Nucleus accumbens (tissue), 56 donors: ENCODE measurements around the gene RIPOR3.
"Not testable (repeated sequence)": the region's sequence is repeated elsewhere in the genome, so short reads cannot be mapped to it uniquely, and the experiment has no call there.

Source experiments
- DNase-seq, 56 donors: peaks; one replicate each; lab custom pipeline; 2025; lab: John Stamatoyannopoulos, UW

The RIPOR3 gene

DNA sequence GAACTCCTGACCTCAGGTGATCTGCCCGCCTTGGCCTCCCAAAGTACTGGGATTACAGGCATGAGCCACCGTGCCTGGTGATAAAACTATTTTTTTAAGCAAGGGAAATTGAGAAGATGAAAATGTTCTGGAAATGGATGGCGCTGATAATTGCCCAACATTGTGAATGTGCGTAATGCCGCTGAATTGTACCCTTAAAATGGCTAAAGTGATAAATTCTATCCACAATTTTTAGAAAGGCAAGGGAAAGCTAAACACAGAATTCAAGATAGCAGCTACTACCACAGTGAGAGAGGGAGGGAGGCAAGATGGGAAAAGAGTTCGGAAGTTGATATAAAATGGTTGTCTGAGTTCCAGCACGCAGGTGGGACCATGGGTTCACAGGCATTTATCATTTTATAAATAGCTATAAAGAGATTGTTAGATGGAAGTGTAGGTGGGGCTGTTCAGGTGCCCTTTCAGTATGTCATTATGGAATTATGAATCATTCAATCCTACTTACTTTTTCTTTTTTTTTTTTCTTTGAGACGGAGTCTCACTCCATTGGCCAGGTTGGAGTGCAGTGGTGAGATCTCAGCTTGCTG lies 8.3 kb downstream of the RIPOR3 start:
- DNase-seq = peak in 1 of 56 donors; percentile 35

GRCh38 chr20:50682065-50682464 lies 9.3 kb downstream of the RIPOR3 start:
- DNase-seq = no peak

DNA sequence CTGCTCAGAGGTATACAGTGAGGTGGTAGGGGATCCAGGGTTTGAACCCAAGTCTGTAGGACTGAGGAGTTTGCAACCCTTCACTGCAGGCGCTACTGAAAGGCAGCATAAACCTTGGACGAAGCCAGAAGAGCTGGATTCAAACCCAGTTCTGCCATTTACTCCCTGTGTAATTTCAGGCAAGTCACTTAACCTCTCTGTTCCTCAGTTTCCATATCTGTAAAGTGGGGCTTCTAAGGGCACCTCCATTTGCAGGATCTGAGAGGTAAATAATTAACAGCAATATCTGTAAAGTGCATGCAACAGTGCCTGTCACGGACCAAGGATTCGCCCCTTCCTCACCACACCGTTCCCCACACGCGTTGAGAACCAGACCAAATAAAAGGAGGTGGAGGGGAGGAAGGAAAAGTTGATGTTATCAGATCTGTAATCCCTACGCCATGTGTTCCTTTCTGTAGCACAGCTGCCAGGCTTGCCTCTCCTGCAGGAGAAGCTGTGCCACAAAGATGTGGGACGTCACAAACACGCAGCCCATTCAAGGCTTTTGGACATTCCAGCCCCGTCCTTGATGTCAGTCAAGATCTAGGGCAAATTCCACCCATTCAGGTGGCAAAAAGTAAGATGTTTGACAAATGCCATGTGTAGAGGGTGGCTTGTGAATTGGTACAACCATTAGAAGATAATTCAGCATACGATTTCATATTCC lies 9.8 kb downstream of the RIPOR3 start:
- DNase-seq = no peak

- no peak for DNase-seq
These were observed 11.0 kb downstream of the RIPOR3 start for GRCh38 chr20:50680105-50680960.

GRCh38 chr20:50679753-50680104 lies 11.6 kb downstream of the RIPOR3 start:
- DNase-seq = no peak

GRCh38 chr20:50678169-50678898 lies 13.0 kb downstream of the RIPOR3 start:
- DNase-seq = no peak

GRCh38 chr20:50676858-50677257 lies 14.5 kb downstream of the RIPOR3 start:
- DNase-seq = no peak

GRCh38 chr20:50676377-50676731 lies 15.0 kb downstream of the RIPOR3 start:
- not testable (repeated sequence) for DNase-seq

DNA sequence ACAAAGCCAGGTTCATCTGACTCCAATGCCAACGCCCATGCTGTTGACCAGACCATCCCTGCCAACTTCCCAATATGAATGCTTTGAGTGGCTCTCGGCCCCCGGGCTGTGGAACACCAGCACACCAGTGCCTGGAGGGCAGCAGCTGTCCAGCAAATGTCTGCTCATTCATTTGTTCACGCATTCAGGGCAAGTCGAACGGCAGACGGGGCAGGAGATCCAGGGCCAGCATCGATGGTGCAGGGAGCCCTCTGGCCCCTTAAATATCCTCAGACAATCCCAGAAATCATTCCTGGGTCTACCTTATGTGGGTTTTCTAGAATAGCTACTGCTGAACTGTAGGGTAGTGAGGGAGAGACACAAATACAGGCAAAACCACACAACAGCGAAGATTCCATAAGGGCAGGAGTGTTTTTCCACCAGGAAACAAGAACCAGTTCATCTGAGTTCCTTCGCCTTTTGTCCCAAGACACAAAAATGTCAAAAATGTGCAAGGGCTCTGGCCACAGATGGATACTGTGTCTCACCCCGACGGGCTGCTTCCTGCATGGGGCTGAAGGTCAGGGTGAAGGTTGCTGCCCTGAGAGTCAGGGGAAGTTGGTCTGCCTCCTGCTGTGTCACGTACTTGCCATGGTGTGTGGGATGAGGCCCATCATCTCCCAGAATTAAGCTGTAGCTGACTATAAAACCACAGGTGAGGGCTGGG lies 15.5 kb downstream of the RIPOR3 start:
- DNase-seq = no peak

- DNase-seq = no peak
These were observed 17.1 kb downstream of the RIPOR3 start for GRCh38 chr20:50674138-50674825.

- no peak for DNase-seq
These were observed 17.7 kb downstream of the RIPOR3 start for GRCh38 chr20:50673466-50674137.

DNA sequence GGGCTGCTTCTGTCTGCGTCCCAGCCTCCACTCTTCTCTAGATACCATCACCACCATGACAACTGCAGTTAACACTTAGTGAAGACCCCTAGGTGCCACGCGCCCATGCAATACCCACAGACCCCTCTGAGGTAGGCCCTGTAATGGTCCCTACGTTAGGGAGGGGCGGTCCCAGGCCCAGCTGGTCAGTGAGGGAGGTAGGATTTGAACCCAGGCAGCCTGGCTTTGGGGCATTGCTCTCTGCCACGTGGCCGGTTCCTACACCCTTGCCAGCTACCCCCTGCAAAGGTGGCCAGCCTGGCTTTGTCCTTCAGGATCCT lies 18.2 kb downstream of the RIPOR3 start:
- DNase-seq = no peak

GRCh38 chr20:50672400-50673145 lies 18.8 kb downstream of the RIPOR3 start:
- DNase-seq = no peak

- DNase-seq = no peak
These were observed 19.7 kb downstream of the RIPOR3 start for GRCh38 chr20:50671626-50672025.

GRCh38 chr20:50671010-50671409 lies 20.3 kb downstream of the RIPOR3 start:
- DNase-seq = not testable (repeated sequence)

DNA sequence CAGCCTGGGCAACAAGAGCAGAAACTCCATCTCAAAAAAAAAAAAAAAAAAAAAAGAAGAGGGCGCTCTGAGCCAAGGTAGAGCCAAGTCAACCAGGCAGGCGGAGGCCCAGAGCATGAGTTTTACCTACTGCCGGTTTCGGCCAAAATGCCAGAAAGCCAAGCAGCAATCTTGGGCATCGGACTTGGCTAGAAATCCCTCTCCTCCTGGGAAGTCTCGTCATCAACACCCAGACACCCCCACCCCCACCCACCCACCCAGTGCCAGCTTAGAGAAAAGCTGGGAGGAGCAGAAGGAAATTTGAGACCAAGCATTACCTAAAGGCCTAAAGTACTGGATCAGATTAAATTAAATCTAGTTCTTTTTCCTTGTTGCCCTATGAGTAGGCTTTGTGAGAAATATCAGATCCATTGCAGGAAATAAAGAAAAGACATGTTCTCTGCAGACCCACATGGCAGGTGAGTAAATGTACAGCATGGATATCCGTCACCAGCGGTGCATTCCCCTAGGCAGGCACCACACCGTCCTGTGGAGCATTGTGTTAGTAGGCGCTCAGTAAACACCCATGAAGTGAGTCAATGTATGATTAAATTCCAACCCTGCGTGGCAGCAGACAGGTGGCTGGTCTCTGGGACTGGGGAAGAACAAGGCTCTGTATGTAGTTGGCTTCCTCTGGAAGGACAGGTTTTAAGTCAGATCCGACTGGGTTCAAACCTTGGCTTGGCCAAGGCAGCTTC lies 21.0 kb downstream of the RIPOR3 start:
- no peak for DNase-seq

- DNase-seq = no peak
These were observed 22.5 kb downstream of the RIPOR3 start for GRCh38 chr20:50668798-50669197.

GRCh38 chr20:50668326-50668725 lies 23.0 kb downstream of the RIPOR3 start:
- peak in 2 of 56 donors; percentile 3 to 17 for DNase-seq
